ENCODE data around the gene DMRTC2. TPM values are rescaled to one million over a fixed set of nuclear protein-coding genes. Genes with fewer than 3 reads are reported as not detected.

The DMRTC2 gene
- total RNA-seq, result not detected

DNA sequence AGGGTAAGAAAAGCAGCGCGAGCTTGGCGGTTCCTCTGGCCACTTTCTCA lies at the start of gene DMRTC2:
TSS of gene DMRTC2 (plus strand) at position 42 of the 50 bp plus-strand sequence. CDS start 2,387 bp downstream, outside the sequence.

DNA sequence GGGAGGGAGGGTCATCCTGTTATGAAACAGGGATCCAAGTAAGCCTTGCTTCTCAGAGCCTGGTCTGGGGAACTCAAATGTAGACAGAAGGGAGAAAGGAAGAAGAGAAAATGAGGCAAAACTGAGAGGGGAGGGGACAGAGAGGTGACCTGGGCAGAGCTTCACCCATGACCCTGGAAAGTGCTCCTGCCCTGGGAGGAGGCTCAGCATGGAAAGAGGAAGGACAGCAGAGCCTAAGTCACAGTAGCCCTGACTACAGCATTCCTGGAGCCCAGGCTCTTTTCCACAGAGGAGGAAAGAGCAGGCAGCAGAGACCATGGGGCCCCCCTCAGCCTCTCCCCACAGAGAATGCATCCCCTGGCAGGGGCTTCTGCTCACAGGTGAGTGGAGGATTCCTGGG lies 48.5 kb upstream of the DMRTC2 start, which contains the start of gene CEACAM3:
TSS of gene CEACAM3 (plus strand) at position 226 of the 400 bp plus-strand sequence. CDS start at position 317, 91 bp downstream.

DNA sequence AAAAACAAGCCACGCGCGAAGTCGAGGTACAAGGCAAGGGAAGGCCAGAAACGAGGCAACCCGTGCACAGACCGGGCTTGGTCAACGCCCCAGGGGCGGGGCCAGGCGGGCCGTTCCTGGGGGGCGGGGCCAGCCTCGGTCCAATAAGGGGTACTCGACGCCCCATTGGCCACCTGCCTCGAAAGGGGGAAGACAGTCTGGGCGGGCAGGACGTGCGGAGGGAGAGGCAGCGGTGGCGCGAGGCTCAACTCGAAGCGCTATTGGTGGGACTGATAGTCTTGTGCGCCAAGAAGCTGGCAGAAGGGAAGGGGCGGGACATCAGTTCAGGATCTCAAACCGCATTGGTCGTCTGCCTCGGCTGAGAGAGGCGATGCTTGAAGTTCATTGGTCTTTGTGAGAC lies 241 bp upstream of the DMRTC2 start, which contains the start of gene LYPD4:
TSS of gene LYPD4 (minus strand) at position 83 of the 400 bp plus-strand sequence. CDS start 5,398 bp downstream, outside the sequence.

DNA sequence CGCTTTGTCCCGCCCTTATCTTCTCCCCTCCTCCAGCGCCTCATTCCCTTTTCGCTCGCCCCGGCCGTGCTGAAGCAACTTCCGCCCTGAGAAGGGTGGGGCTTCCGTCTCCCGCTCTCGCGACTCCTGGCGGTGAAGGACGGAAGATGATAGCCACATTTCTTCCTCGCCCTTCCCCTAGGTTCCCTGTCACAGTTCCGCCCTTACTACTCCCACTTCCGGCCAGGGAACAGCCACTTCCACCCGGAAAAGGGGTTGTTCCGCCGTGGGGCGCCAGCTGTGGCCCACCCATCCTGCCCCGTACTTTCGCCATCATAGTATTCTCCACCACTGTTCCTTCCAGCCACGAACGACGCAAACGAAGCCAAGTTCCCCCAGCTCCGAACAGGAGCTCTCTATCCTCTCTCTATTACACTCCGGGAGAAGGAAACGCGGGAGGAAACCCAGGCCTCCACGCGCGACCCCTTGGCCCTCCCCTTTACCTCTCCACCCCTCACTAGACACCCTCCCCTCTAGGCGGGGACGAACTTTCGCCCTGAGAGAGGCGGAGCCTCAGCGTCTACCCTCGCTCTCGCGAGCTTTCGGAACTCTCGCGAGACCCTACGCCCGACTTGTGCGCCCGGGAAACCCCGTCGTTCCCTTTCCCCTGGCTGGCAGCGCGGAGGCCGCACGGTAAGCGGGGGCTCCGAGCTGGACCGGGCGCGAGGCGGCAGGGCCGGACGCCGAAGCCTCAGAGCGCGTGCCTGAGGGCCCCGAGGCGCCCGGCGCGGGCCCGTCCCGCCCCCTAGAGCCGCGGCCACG lies 15.0 kb downstream of the DMRTC2 start, which contains the start of gene RPS19:
TSS of gene RPS19 (plus strand) at position 638 of the 801 bp plus-strand sequence. CDS start 520 bp downstream, outside the sequence.

DNA sequence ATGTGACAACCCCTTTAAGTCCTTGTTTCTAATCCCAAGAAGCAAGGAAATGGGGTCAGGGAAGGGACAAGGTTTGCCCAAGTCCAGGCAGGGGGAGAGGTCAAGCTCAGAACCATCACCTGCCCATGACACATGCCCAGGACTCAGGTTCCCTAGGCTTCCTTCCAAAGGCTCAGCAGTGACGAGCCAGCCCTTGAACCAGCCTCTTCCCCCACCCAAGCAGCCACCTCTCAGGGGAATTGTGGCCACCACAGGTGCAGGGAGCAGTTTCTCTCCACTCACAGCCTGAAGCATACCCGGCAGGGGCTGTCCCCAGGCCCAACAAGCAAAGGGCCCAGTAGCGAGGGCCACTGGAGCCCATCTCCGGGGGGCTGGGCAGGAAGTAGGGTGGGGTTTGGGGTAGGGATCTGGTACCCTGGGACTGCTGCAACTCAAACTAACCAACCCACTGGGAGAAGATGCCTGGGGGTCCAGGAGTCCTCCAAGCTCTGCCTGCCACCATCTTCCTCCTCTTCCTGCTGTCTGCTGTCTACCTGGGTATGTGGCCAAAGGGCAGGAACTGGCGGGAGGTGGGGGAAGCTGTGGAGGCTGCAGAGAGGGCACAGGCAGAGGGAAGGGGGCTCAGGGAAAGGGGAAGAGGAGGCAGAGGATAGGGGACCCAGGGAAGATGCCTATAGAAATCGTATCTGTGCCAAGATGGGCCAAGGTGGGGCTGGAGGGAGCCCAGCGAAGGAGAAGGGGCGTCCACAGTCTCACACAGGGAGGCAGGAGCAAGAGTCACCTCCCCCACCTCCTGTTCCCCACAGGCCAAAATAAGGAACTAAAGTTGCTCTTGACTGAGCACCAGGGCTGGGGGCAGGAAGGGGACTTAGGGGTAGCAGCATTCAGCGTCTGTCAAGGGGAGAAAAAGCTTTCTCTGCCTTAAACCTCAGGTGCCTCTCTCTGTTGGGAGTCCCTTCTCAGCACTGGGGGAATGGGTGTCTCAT lies 32.3 kb downstream of the DMRTC2 start, which contains the start of gene CD79A:
TSS of gene CD79A (plus strand) at position 433 of the 986 bp plus-strand sequence. CDS start at position 459, 26 bp downstream.

DNA sequence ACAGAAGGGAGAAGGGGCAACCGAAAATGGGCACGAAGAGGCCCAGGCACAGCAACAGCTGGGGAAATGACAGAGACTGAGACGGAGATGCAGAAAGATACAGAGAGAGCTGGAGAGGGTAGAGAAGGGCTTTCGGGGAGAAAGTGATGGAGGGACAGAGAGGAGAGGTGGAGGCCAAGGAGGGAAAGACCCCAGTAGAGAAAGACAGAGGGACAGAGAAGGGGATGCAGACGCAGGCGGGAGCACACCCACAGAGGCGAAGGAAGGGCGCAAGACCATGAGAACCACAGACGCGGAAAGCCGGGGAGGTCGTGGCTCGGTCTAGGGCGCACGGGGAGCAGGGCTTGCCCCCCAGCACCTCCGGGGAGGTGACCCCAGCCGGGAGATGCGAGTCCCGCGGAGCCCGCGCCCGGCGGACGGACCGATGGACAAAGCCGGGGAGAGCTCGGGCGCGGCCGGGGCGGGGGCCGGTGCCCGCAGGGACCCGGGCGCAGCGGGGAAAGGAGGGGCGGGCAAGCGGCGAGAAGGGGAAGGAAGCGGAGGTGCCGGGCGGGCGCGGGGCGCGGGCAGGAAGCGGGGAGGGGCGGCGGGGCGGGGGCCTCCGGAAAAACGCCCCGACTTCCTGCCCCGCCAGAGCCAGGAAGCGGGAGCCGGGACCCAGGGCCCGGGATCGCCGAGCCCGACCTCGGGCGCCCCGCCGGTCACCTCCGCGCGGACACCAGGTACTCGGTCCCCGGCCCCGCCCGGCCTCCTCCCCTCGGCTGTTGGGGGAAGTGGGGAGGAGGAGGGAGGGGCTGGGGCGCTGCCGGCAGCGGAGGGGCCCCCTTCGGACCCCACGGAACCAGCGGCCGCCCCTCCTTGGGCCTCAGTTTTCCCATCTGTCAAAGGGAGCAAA lies 38.0 kb downstream of the DMRTC2 start, which contains the start of gene ARHGEF1:
TSS of gene ARHGEF1 (plus strand) at position 617 of the 895 bp plus-strand sequence. CDS start 4,899 bp downstream, outside the sequence.

Small RNAs within 50 kb of the gene (small RNA-seq; reads per million reads assigned to genes)
- not detected for gene MIR6797 (ENCODE audit: low replicate concordance)

Other genes with a start within 250 kb of the DMRTC2 start
- gene CEACAM4, start 218.0 kb upstream of the DMRTC2 start, total RNA-seq, result not detected
- gene CEACAM7, start 156.8 kb upstream of the DMRTC2 start, total RNA-seq, result not detected
- gene CEACAM5, start 136.4 kb upstream of the DMRTC2 start, total RNA-seq, result not detected
- not detected for gene CEACAM6, start 89.5 kb upstream of the DMRTC2 start, total RNA-seq
- not detected for gene CEACAM3, start 48.5 kb upstream of the DMRTC2 start, total RNA-seq
- not detected for gene LYPD4, start 359 bp upstream of the DMRTC2 start, total RNA-seq
- gene RPS19, start 15.2 kb downstream of the DMRTC2 start, total RNA-seq, result 374 TPM
- gene CD79A, start 32.2 kb downstream of the DMRTC2 start, total RNA-seq, result not detected
- 24.4 TPM for gene ARHGEF1, start 38.1 kb downstream of the DMRTC2 start, total RNA-seq
- gene ERFL, start 83.4 kb downstream of the DMRTC2 start, total RNA-seq, result not detected
- 77.9 TPM for gene RABAC1, start 114.3 kb downstream of the DMRTC2 start, total RNA-seq
- gene ATP1A3, start 149.2 kb downstream of the DMRTC2 start, total RNA-seq, result 217 TPM
- 36.9 TPM for gene GRIK5, start 225.2 kb downstream of the DMRTC2 start, total RNA-seq
- 16.3 TPM for gene ZNF574, start 231.1 kb downstream of the DMRTC2 start, total RNA-seq

Data from parietal lobe (tissue), 2 donors.